GM19324 (cell line): Measurements from ENCODE around the gene TESMIN.

ENCODE experiments used
- ATAC-seq: cut with Tn5 transposase; IDR thresholded peaks from one replicate; pipeline ENCODE4 v1.9.1; 2021; ENCODE audit warnings: mild to moderate bottlenecking, moderate library complexity; ENCODE audit not compliant: unreplicated experiment, low FRiP score

The TESMIN gene

GRCh38 chr11:68686486-68686885 is 64.8 kb downstream of the TESMIN start:
- no peak for ATAC-seq

- no peak for ATAC-seq
Observed at GRCh38 chr11:68685656-68686380, 65.5 kb downstream of the TESMIN start.

GRCh38 chr11:68684385-68685356 is 66.6 kb downstream of the TESMIN start, which contains the start of gene GAL:
Gene GAL, plus strand, starts transcription at chr11:68684544. Its CDS starts 380 bp downstream, at chr11:68684924.
- no peak for ATAC-seq

- ATAC-seq, result no peak
Observed at GRCh38 chr11:68683536-68684384, 67.6 kb downstream of the TESMIN start.

- ATAC-seq, result no peak
Observed at GRCh38 chr11:68683121-68683520, 68.2 kb downstream of the TESMIN start.

GRCh38 chr11:68682531-68682961 is 68.8 kb downstream of the TESMIN start:
- no peak for ATAC-seq

- ATAC-seq, result no peak
Observed at GRCh38 chr11:68680541-68681231, 70.6 kb downstream of the TESMIN start.

- ATAC-seq, result no peak
Observed at GRCh38 chr11:68678031-68678441, 73.3 kb downstream of the TESMIN start.

- ATAC-seq, result no peak
Observed at GRCh38 chr11:68677432-68677831, 73.9 kb downstream of the TESMIN start.

- ATAC-seq, result no peak
Observed at GRCh38 chr11:68674461-68674860, 76.9 kb downstream of the TESMIN start.

- ATAC-seq, result no peak
Observed at GRCh38 chr11:68673991-68674390, 77.3 kb downstream of the TESMIN start.

- no peak for ATAC-seq
Observed at GRCh38 chr11:68673306-68673945, 77.9 kb downstream of the TESMIN start.

- ATAC-seq, result no peak
Observed at GRCh38 chr11:68670208-68670992, 80.9 kb downstream of the TESMIN start.

- no peak for ATAC-seq
Observed at GRCh38 chr11:68669301-68670090, 81.8 kb downstream of the TESMIN start.

- no peak for ATAC-seq
Observed at GRCh38 chr11:68667511-68668500, 83.5 kb downstream of the TESMIN start.

GRCh38 chr11:68666849-68667248 is 84.5 kb downstream of the TESMIN start:
- ATAC-seq, result no peak

GRCh38 chr11:68665436-68665835 is 85.9 kb downstream of the TESMIN start:
- ATAC-seq, result no peak
